Endothelial cell of umbilical vein (primary cell): ENCODE results near the gene BNIP2. TPM values are rescaled to one million over a fixed set of nuclear protein-coding genes. Genes with fewer than 3 reads are reported as not detected.

Source experiments
- Bru-seq: library from RNA; stranded (reverse); fragments of 400-500 nt; gene quantifications from one replicate; lab custom pipeline; 2021; lab: Mats Ljungman, UMichigan
- BruChase-seq, 2 experiments: library from RNA; stranded (reverse); fragments of 400-500 nt; gene quantifications; one replicate each; lab custom pipeline; 2021; lab: Mats Ljungman, UMichigan
- BruUV-seq: library from RNA; stranded (reverse); fragments of 400-500 nt; replicated peaks from 2 replicates; lab custom pipeline; 2021; lab: Mats Ljungman, UMichigan
- CTCF ChIA-PET: fragments of 300-600, 350-600 bp; sonication (Branson Sonifier 250); formaldehyde crosslinking; loops from one replicate; lab custom pipeline; 2021; ENCODE audit warnings: antibody characterized with exemption, inconsistent platforms; lab: Charles Lee
- POLR2A ChIA-PET: fragments of 300-600, 350-600 bp; sonication (Branson Sonifier 250); formaldehyde crosslinking; loops from one replicate; lab custom pipeline; 2021; ENCODE audit warnings: antibody characterized with exemption, inconsistent platforms; lab: Charles Lee
- DNase-seq: peaks from one replicate; pipeline ENCODE4 v3.0.0-alpha.2; 2011; ENCODE audit warnings: low read depth, low spot score
- FAIRE-seq: peaks from 2 replicates; lab custom pipeline; 2011; peaks lifted over from hg19 to GRCh38; lab: Jason Lieb, UNC
- H2AFZ ChIP-seq: 2 replicates; pipeline ENCODE4 v1.6.0; 2012; ENCODE audit warnings: low read depth, low read length, control low read depth, inconsistent platforms
- H3K27ac ChIP-seq: 2 replicates; pipeline ENCODE4 v1.5.1; 2011; ENCODE audit warnings: low read depth, mild to moderate bottlenecking, control low read depth, low read length, moderate library complexity; ENCODE audit not compliant: insufficient read depth
- H3K27me3 ChIP-seq, 2 experiments: 2 replicates each; pipeline versions ENCODE4 v1.6.0 to v1.6.1; 2011; ENCODE audit warnings: low read length in 2 of 2, mixed read lengths in 1 of 2; ENCODE audit not compliant: control insufficient read depth in 2 of 2, insufficient read depth in 2 of 2
- H3K36me3 ChIP-seq, 2 experiments: 2 replicates in 1 of 2; 3 replicates in 1 of 2; pipeline ENCODE4 v1.5.1; 2011; ENCODE audit warnings: low read length in 2 of 2, mild to moderate bottlenecking in 1 of 2, moderate library complexity in 1 of 2; ENCODE audit not compliant: control insufficient read depth in 2 of 2, insufficient read depth in 2 of 2; ENCODE audit errors: extremely low read depth in 1 of 2
- H3K4me1 ChIP-seq: 3 replicates; pipeline ENCODE4 v1.5.1; 2011; ENCODE audit warnings: mild to moderate bottlenecking, low read length; ENCODE audit not compliant: control insufficient read depth, insufficient read depth; ENCODE audit errors: extremely low read depth
- H3K4me2 ChIP-seq: 2 replicates; pipeline ENCODE4 v1.6.1; 2011; ENCODE audit warnings: low read length, control low read depth, mixed read lengths; ENCODE audit not compliant: insufficient read depth
- H3K4me3 ChIP-seq, 3 experiments: fragments of 200-600 bp in 1 of 3; sonication (generic), shearing (Covaris generic) in 1 of 3; replicated peaks in 1 of 3; 2 replicates each; pipeline ENCODE4 v1.5.1; 2011 to 2016; ENCODE audit warnings: control low read depth in 3 of 3, low read length in 3 of 3, mild to moderate bottlenecking in 2 of 3, inconsistent platforms in 1 of 3, low read depth in 1 of 3, moderate library complexity in 1 of 3; ENCODE audit not compliant: insufficient read depth in 1 of 3
- H3K79me2 ChIP-seq: 2 replicates; pipeline ENCODE4 v1.6.0; 2012; ENCODE audit warnings: low read length, inconsistent platforms; ENCODE audit not compliant: control insufficient read depth, insufficient read depth
- H3K9ac ChIP-seq: replicated peaks from 2 replicates; pipeline ENCODE3; 2011; ENCODE audit warnings: low read length, control low read depth; ENCODE audit not compliant: insufficient read depth; ENCODE audit errors: extremely low read depth
- H3K9me1 ChIP-seq: replicated peaks from 3 replicates; pipeline ENCODE4 v1.6.0; 2011; ENCODE audit warnings: mild to moderate bottlenecking, low read length; ENCODE audit not compliant: control insufficient read depth, insufficient read depth; ENCODE audit errors: extremely low read depth
- H3K9me3 ChIP-seq: replicated peaks from 2 replicates; pipeline ENCODE4 v1.5.1; 2012; ENCODE audit warnings: low read length, inconsistent platforms; ENCODE audit not compliant: control insufficient read depth, insufficient read depth
- H4K20me1 ChIP-seq: replicated peaks from 2 replicates; pipeline ENCODE3; 2011; ENCODE audit warnings: mild to moderate bottlenecking, low read length; ENCODE audit not compliant: control insufficient read depth, insufficient read depth; ENCODE audit errors: extremely low read depth
- CTCF ChIP-seq, 2 donors: IDR thresholded peaks; 1 replicate in 1 of 2; 2 replicates in 1 of 2; pipeline ENCODE4 v1.5.1; 2011; ENCODE audit warnings: low read length in 2 of 2, mild to moderate bottlenecking in 2 of 2, moderate library complexity in 2 of 2, control low read depth in 1 of 2, inconsistent platforms in 1 of 2, low read depth in 1 of 2; ENCODE audit not compliant: insufficient read depth in 1 of 2; ENCODE audit errors: extremely low read depth in 1 of 2
- FOS ChIP-seq: IDR thresholded peaks from 2 replicates; pipeline ENCODE4 v1.6.1; 2011; ENCODE audit warnings: mild to moderate bottlenecking, low read length, moderate library complexity, borderline replicate concordance; ENCODE audit not compliant: insufficient read depth
- MYC ChIP-seq: IDR thresholded peaks from one replicate; pipeline ENCODE4 v1.6.1; 2011; ENCODE audit warnings: mild to moderate bottlenecking, low read depth, low read length
- POLR2A ChIP-seq: IDR thresholded peaks from 2 replicates; pipeline ENCODE4 v1.6.1; 2012; ENCODE audit warnings: low read depth, mild to moderate bottlenecking, control low read depth, low read length
- POLR2AphosphoS5 ChIP-seq: IDR thresholded peaks from 2 replicates; pipeline ENCODE4 v1.6.1; 2012; ENCODE audit warnings: low read depth, mild to moderate bottlenecking, control low read depth, low read length, moderate library complexity; ENCODE audit not compliant: insufficient read depth
- dilution Hi-C: fragments of 300-500 bp; cut with MboI; formaldehyde crosslinking; loops from one replicate; pipeline ENCODE4 v1.15.0; 2019; ENCODE audit warnings: low sequenced_read_pairs; ENCODE audit not compliant: extremely low pct_ligation_motif_present
- intact Hi-C: fragments of 100-400 bp; cut with micrococcal nuclease; formaldehyde crosslinking; loops from one replicate; pipeline ENCODE4 v1.10.0; 2022
- long read RNA-seq: library from polyadenylated mRNA; stranded (forward); transcript quantifications from one replicate; pipeline ENCODE4 v2.0.0, GENCODE V29; 2021
- polyA minus RNA-seq, 3 experiments: library from RNA; depleted of rRNA, polyadenylated mRNA; stranded (reverse); fragments of >200 nt; gene quantifications; 1 replicate in 1 of 3; 2 replicates in 2 of 3; pipeline ENCODE4 v1.2.3, GENCODE V29; 2011
- polyA plus RNA-seq, 4 experiments: library from polyadenylated mRNA; depleted of rRNA in 3 of 4; stranded (reverse) in 3 of 4; unstranded in 1 of 4; fragments of >200 nt; gene quantifications; 2 replicates each; pipeline versions ENCODE4 v1.2.1 to v1.2.3, GENCODE V29; 2011 to 2012; ENCODE audit warnings: missing spikeins in 1 of 4
- total RNA-seq: library from RNA; stranded (reverse); gene quantifications from 2 replicates; pipeline ENCODE4 v1.2.3, GENCODE V29; 2021

BNIP2 gene, protein sequence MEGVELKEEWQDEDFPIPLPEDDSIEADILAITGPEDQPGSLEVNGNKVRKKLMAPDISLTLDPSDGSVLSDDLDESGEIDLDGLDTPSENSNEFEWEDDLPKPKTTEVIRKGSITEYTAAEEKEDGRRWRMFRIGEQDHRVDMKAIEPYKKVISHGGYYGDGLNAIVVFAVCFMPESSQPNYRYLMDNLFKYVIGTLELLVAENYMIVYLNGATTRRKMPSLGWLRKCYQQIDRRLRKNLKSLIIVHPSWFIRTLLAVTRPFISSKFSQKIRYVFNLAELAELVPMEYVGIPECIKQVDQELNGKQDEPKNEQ
- total RNA-seq (90.1 and 99.2 TPM in 2 replicates), polyA plus RNA-seq (29.2 and 39.1 TPM in 2 replicates), polyA minus RNA-seq (20.6 and 23.9 TPM in 2 replicates), Bru-seq, nascent RNA (percentile 98 among the genes with signal in this experiment), BruChase-seq, experiment 1, labeled RNA remaining after a 6-hour chase (percentile 98 among the genes with signal in this experiment), BruChase-seq, experiment 2, labeled RNA remaining after a 2-hour chase (percentile 99 among the genes with signal in this experiment)
- 51.9 and 59.6 TPM in 2 replicates for polyA plus RNA-seq (2011; cell fraction: cytosol; rRNA removed)
- polyA plus RNA-seq (2011; cell fraction: nucleus; rRNA removed): 65.4 and 76.1 TPM in 2 replicates
- polyA plus RNA-seq (2012): 55.0 and 65.2 TPM in 2 replicates
- polyA minus RNA-seq (2011; cell fraction: cytosol; rRNA and poly(A)+ RNA removed): 34.1 TPM
- 79.7 and 91.1 TPM in 2 replicates for polyA minus RNA-seq (2011; cell fraction: nucleus; rRNA and poly(A)+ RNA removed)
- long read RNA-seq, full-length matches to known transcripts: 96 of 175 reads
- long read RNA-seq, partial matches to known transcripts: 13 of 175 reads
- long read RNA-seq, other reads (novel, unspliced or antisense): 66 of 175 reads

GRCh38 chr15:59688782-59689625 lies at the start of gene BNIP2:
Gene BNIP2 (minus strand): TSS chr15:59689320. CDS start chr15:59682457, 6,863 bp downstream.
- DNase-seq (peak; percentile 99), FAIRE-seq (peak; percentile 91)
- peak within 1 kb of the TSS; percentile 66 to 100 (median 100) for H3K4me3 ChIP-seq
- H3K79me2 ChIP-seq: peaks cover 48% of the 10 kb centered on the region
- H3K4me1 ChIP-seq: peaks cover 43% of the 10 kb centered on the region
- BruUV-seq: TSS peak; percentile 73
- TF ChIP-seq MYC: no peak
- no peak for TF ChIP-seq FOS
- TF ChIP-seq POLR2AphosphoS5: peak; percentile 92
- TF ChIP-seq CTCF (IDR thresholded peaks at IDR 0.05; ENCODE audit: extremely low read depth in 1 of 2, insufficient read depth in 1 of 2, low read depth in 1 of 2, low read length in 2 of 2): no peak
- peak; percentile 90 for TF ChIP-seq POLR2A
- peak within 1 kb of the TSS; percentile 100 for H3K27ac ChIP-seq
- H3K36me3 ChIP-seq: no peaks in the 10 kb centered on the region
- intact Hi-C loops: loop anchor here (1.0 to 5.0 kb wide), 5 partner anchors 11 to 788 kb away; partner anchors contain the start of genes ANXA2 and ICE2
- no peaks in the 10 kb centered on the region for H3K9me1 ChIP-seq
- H4K20me1 ChIP-seq: no peaks in the 10 kb centered on the region
- no peaks in the 10 kb centered on the region for H3K27me3 ChIP-seq
- no peaks in the 10 kb centered on the region for H3K9me3 ChIP-seq
- ChIA-PET POLR2A (interaction anchor here (0.7 to 1.6 kb wide), 3 partner anchors 9 to 702 kb away, joined by 4 to 5 read pairs (median 5); partner anchors contain the start of gene GTF2A2), CTCF (interaction anchor here (1.0 to 4.5 kb wide), 4 partner anchors 35 to 832 kb away, joined by 3 to 188 read pairs (median 22); no protein-coding TSS in a partner anchor)
- H2AFZ ChIP-seq: peak within 1 kb of the TSS; percentile 79
- peak within 1 kb of the TSS; percentile 97 for H3K4me2 ChIP-seq
- dilution Hi-C loops: no loop called here
- H3K9ac ChIP-seq: peak within 1 kb of the TSS; percentile 100
